Gastroesophageal sphincter (tissue), 3 donors: ENCODE measurements around the gene TTLL13.
A peak's percentile ranks its signal among the peaks of the same experiment; 100 is the strongest.

Experiments
- EP300 ChIP-seq: sonication (generic); formaldehyde crosslinking; IDR thresholded peaks from one replicate; pipeline ENCODE4 v1.6.1; 2017; ENCODE audit warnings: antibody characterized with exemption, mild to moderate bottlenecking
- POLR2A ChIP-seq, 2 donors: fragments of 450-650 bp; IDR thresholded peaks; one replicate each; pipeline ENCODE4 v1.6.1; 2017; ENCODE audit warnings: antibody characterized with exemption in 2 of 2, mild to moderate bottlenecking in 2 of 2, moderate library complexity in 1 of 2
- POLR2AphosphoS5 ChIP-seq: sonication (generic); formaldehyde crosslinking; IDR thresholded peaks from one replicate; pipeline ENCODE4 v1.6.1; 2017; ENCODE audit warnings: antibody characterized with exemption
- TF ChIP-seq, protein P1 (sequence below), 4 experiments: fragments of 200-600 bp in 2 of 4; fragments of 450-650 bp in 2 of 4; sonication (generic) in 1 of 4; IDR thresholded peaks; one replicate each; pipeline ENCODE4 v1.5.1; 2017 to 2019; ENCODE audit warnings: antibody characterized with exemption in 4 of 4, mild to moderate bottlenecking in 2 of 4, moderate library complexity in 2 of 4

GRCh38 chr15:90233387-90234095 is 15.8 kb upstream of the TTLL13 start, which contains the start of gene CIB1:
- TF ChIP-seq, protein P1, sequence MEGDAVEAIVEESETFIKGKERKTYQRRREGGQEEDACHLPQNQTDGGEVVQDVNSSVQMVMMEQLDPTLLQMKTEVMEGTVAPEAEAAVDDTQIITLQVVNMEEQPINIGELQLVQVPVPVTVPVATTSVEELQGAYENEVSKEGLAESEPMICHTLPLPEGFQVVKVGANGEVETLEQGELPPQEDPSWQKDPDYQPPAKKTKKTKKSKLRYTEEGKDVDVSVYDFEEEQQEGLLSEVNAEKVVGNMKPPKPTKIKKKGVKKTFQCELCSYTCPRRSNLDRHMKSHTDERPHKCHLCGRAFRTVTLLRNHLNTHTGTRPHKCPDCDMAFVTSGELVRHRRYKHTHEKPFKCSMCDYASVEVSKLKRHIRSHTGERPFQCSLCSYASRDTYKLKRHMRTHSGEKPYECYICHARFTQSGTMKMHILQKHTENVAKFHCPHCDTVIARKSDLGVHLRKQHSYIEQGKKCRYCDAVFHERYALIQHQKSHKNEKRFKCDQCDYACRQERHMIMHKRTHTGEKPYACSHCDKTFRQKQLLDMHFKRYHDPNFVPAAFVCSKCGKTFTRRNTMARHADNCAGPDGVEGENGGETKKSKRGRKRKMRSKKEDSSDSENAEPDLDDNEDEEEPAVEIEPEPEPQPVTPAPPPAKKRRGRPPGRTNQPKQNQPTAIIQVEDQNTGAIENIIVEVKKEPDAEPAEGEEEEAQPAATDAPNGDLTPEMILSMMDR (IDR thresholded peaks at IDR 0.05): peak in 2 of 4 experiments; percentile 51
- TF ChIP-seq POLR2AphosphoS5 (peak; percentile 65), POLR2A (IDR thresholded peaks at IDR 0.05) (peak in 1 of 2 donors; percentile 44), EP300 (no peak)
